ENCODE data around the gene PRDX1. TPM values are rescaled to one million over a fixed set of nuclear protein-coding genes. Genes with fewer than 3 reads are reported as not detected.

Gene PRDX1
- total RNA-seq, 2 donors from 2014 or later: 325 to 508 TPM

GRCh38 chr1:45512641-45513054, 9.0 kb downstream of the PRDX1 start:
- intact Hi-C loops (cut with DNase I): loop anchor here (2.0 kb wide), 1 partner anchor 56 kb away; no protein-coding TSS in a partner anchor

GRCh38 chr1:45510972-45511527, 10.6 kb downstream of the PRDX1 start:
- intact Hi-C loops (cut with DNase I): no loop called here
- Histone ChIP-seq H3K27me3 (no peaks in the 10 kb centered on the region), H3K36me3 (peaks cover 25% of the 10 kb centered on the region), H3K4me3 (no peak overlapping the region), H3K9ac (ENCODE audit: low read depth in 2 of 2, low read length in 2 of 2) (no peak overlapping the region), H3K4me1 (no peaks in the 10 kb centered on the region), H3K27ac (no peak overlapping the region), H3K9me3 (no peaks in the 10 kb centered on the region)
- DNase-seq: no peak
- TF ChIP-seq CTCF (IDR thresholded peaks at IDR 0.05): no peak

More at GRCh38 chr1:45512641-45513054, 9.0 kb downstream of the PRDX1 start:
- TF ChIP-seq CTCF (IDR thresholded peaks at IDR 0.05): peak; percentile 79
- Histone ChIP-seq H3K4me3 (no peak overlapping the region), H3K27ac (no peak overlapping the region), H3K9me3 (no peaks in the 10 kb centered on the region), H3K27me3 (no peaks in the 10 kb centered on the region), H3K4me1 (no peaks in the 10 kb centered on the region), H3K9ac (ENCODE audit: low read depth in 2 of 2, low read length in 2 of 2) (no peak overlapping the region), H3K36me3 (peaks cover 25% of the 10 kb centered on the region)
- peak; percentile 75 for DNase-seq

- H3K9me3 ChIP-seq: no peaks in the 10 kb centered on the region
- DNase-seq: no peak
- no peak overlapping the region for H3K9ac ChIP-seq (ENCODE audit: low read depth in 2 of 2, low read length in 2 of 2)
- H3K4me1 ChIP-seq: no peaks in the 10 kb centered on the region
- intact Hi-C loops (cut with DNase I): no loop called here
- no peak for TF ChIP-seq CTCF (IDR thresholded peaks at IDR 0.05)
- H3K36me3 ChIP-seq: peaks cover 25% of the 10 kb centered on the region
- no peak overlapping the region for H3K4me3 ChIP-seq
- no peak overlapping the region for H3K27ac ChIP-seq
- no peaks in the 10 kb centered on the region for H3K27me3 ChIP-seq
These were observed 11.4 kb downstream of the PRDX1 start for GRCh38 chr1:45510036-45510971.

- no peak overlapping the region for H3K27ac ChIP-seq
- DNase-seq: no peak
- no peak overlapping the region for H3K4me3 ChIP-seq
- no peak overlapping the region for H3K9ac ChIP-seq (ENCODE audit: low read depth in 2 of 2, low read length in 2 of 2)
- no peak for TF ChIP-seq CTCF (IDR thresholded peaks at IDR 0.05)
- intact Hi-C loops (cut with DNase I): no loop called here
- H3K4me1 ChIP-seq: no peaks in the 10 kb centered on the region
- peaks cover 25% of the 10 kb centered on the region for H3K36me3 ChIP-seq
- no peaks in the 10 kb centered on the region for H3K9me3 ChIP-seq
- H3K27me3 ChIP-seq: no peaks in the 10 kb centered on the region
These were observed 13.2 kb downstream of the PRDX1 start for GRCh38 chr1:45508295-45509151.

GRCh38 chr1:45507893-45508292, 13.8 kb downstream of the PRDX1 start:
- no peak overlapping the region for H3K4me3 ChIP-seq
- no peak for TF ChIP-seq CTCF (IDR thresholded peaks at IDR 0.05)
- intact Hi-C loops (cut with DNase I): no loop called here
- no peaks in the 10 kb centered on the region for H3K27me3 ChIP-seq
- DNase-seq: no peak
- H3K27ac ChIP-seq: no peak overlapping the region
- no peaks in the 10 kb centered on the region for H3K9me3 ChIP-seq
- no peak overlapping the region for H3K9ac ChIP-seq (ENCODE audit: low read depth in 2 of 2, low read length in 2 of 2)
- peaks cover 23% of the 10 kb centered on the region for H3K36me3 ChIP-seq
- H3K4me1 ChIP-seq: no peaks in the 10 kb centered on the region

Measured in colonic mucosa (tissue), 4 donors.